NB4 (cell line): ENCODE data around the gene HOATZ.
A peak's percentile ranks its signal among the peaks of the same experiment; 100 is the strongest.

Experiments
- DNase-seq: peaks from one replicate; pipeline ENCODE4 v3.0.0; 2010; ENCODE audit warnings: low read depth
- H3K4me3 ChIP-seq: one replicate; pipeline ENCODE4 v1.5.1; 2011; ENCODE audit warnings: mild to moderate bottlenecking, low read depth, low read length, moderate library complexity
- MYC ChIP-seq: IDR thresholded peaks from 2 replicates; pipeline ENCODE4 v1.6.1; 2011; ENCODE audit warnings: low read depth, low read length
- POLR2A ChIP-seq: IDR thresholded peaks from 2 replicates; pipeline ENCODE4 v1.6.1; 2011; ENCODE audit warnings: mild to moderate bottlenecking; ENCODE audit not compliant: insufficient read length; ENCODE audit errors: extremely low read depth
- TF ChIP-seq, protein P1 (sequence below): IDR thresholded peaks from one replicate; pipeline ENCODE4 v1.5.1; 2012; ENCODE audit warnings: low read depth, low read length
- TF ChIP-seq, protein P2 (sequence below): IDR thresholded peaks from 2 replicates; pipeline ENCODE4 v1.6.1; 2011; ENCODE audit warnings: low read depth, low read length

Gene HOATZ

DNA sequence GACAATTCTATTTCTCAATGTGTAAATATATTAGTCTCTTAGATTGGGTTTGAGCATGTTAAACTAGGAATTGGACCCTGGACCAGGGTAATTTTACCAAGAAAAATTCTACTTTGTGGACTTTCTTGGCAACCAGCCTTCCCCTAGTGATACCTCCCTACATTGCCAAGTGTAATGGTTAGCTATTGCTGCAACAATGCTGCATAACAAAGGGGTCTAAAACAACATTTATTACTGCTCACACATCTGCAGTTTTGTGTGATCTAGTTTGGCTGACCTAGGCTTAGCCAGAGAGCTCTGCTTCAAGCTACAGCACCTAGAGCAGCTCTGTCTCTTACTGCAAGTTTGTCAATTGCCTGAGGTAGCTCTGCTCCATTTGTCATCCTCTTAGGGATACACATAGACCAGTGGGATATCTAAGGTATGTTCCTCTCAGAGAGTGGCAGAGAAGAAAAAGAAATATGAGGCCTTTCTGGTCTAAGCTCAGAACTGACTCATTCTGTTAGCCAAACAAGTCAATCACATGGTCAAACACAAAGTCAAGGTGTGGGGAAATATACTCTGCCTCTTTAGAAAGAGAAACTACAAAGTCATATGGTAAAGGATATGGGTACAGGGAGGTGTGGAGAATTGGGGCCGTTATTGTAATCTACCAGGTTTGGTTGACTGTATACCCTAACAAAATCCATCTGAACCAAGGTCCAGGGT is 24.0 kb downstream of the HOATZ start:
- H3K4me3 ChIP-seq, result no peak overlapping the region
- no peak for DNase-seq
- TF ChIP-seq, protein P1, sequence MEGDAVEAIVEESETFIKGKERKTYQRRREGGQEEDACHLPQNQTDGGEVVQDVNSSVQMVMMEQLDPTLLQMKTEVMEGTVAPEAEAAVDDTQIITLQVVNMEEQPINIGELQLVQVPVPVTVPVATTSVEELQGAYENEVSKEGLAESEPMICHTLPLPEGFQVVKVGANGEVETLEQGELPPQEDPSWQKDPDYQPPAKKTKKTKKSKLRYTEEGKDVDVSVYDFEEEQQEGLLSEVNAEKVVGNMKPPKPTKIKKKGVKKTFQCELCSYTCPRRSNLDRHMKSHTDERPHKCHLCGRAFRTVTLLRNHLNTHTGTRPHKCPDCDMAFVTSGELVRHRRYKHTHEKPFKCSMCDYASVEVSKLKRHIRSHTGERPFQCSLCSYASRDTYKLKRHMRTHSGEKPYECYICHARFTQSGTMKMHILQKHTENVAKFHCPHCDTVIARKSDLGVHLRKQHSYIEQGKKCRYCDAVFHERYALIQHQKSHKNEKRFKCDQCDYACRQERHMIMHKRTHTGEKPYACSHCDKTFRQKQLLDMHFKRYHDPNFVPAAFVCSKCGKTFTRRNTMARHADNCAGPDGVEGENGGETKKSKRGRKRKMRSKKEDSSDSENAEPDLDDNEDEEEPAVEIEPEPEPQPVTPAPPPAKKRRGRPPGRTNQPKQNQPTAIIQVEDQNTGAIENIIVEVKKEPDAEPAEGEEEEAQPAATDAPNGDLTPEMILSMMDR, result no peak
- no peak for TF ChIP-seq MYC
- TF ChIP-seq, protein P2, sequence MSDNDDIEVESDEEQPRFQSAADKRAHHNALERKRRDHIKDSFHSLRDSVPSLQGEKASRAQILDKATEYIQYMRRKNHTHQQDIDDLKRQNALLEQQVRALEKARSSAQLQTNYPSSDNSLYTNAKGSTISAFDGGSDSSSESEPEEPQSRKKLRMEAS, result no peak
- no peak for TF ChIP-seq POLR2A

DNA sequence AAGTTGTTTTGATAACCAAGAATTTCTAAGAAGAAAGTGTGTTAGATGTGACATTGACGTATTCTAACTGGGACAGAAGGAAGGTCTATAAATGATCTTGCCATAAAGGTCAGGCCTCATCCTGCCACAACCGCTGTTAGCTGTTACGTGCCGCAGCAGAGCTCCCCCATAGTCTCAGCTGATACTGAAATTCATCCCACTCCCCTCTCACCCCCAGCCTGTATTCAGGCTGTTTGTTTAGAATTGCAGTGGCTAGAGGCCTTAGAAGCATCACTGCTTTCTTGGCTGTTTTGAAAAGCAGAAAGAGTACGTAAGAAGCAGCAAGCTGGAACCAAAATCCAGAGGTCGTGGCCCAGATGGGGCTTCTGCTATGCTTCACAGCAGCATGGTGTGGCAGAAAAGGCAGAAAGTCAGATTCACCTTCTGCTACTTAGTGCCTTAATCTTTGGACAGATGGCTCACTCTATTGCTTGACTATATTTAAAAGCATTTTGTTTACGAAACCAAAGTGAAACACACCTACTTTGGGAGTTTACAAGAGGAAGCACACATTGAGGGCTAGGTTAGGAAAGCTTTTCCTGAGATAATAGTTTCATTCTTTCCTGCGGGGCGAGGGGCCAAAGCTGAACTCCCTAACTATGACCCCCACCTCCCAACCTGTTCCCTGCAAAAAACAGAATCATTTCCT is 25.0 kb downstream of the HOATZ start:
- DNase-seq, result no peak
- H3K4me3 ChIP-seq, result no peak overlapping the region
- TF ChIP-seq, protein P2, result no peak
- TF ChIP-seq MYC, result no peak
- no peak for TF ChIP-seq POLR2A
- TF ChIP-seq, protein P1, result no peak

DNA sequence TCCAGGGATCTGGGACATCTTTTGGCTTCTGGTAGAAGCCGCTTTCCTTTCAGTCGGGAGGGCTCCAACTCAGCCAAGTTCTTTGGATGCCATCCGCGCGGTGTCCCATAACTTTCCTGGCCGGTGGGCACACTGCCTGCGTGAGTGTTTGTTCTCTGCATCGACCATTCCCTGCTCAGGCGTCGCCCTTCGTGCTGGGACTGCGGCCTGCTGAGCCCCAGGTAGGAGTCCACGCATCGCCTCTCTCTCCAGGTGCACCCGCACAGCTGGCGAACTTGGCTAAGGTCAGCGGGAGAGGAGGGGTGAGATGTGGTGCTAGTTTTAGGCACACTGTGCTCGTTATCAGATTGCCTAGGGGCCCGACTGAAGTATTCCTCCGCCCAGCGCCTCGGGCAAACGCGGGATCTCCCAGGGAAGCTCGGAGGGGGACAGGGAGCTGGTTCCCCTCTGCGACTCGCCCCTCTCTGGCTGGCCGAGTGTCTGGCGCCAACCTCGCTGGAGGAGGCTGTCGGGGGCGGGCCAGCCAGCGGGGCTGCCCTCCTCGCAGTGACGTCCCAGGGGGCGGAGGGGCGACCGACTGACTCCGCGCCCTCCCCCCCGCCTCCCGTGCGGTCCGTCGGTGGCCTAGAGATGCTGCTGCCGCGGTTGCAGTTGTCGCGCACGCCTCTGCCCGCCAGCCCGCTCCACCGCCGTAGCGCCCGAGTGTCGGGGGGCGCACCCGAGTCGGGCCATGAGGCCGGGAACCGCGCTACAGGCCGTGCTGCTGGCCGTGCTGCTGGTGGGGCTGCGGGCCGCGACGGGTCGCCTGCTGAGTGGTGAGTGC is 25.7 kb downstream of the HOATZ start, which contains the start of gene LAYN:
Gene LAYN, plus strand, starts transcription at position 607 of the 823 bp plus-strand sequence. Its CDS starts 124 bp downstream, at position 731.
- no peak for DNase-seq

DNA sequence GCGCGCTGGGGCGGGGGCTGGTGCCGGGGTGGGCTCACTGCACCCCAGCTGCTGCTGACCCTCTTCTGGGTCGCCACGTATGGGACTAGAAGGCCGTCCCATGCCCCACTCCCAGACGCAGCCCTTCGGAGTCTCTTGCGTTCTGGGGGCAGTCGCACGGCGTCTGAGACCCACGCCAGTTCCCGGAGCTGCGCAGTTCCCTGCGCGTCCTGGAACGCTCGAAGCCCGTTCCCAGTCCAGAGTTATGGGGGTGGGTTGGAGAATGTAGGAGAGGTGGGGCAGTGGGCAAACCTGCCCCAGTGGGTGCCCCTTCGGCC is 26.3 kb downstream of the HOATZ start:
- TF ChIP-seq POLR2A (no peak), MYC (no peak)
- TF ChIP-seq, protein P2, result no peak
- TF ChIP-seq, protein P1, result no peak
- no peak for DNase-seq
- no peak overlapping the region for H3K4me3 ChIP-seq

More for the DNA sequence above, 25.7 kb downstream of the HOATZ start, which contains the start of gene LAYN:
- TF ChIP-seq, protein P2, result no peak
- TF ChIP-seq MYC, result no peak
- no peak for TF ChIP-seq POLR2A
- TF ChIP-seq, protein P1, result no peak
- H3K4me3 ChIP-seq, result no peak within 1 kb of the TSS

DNA sequence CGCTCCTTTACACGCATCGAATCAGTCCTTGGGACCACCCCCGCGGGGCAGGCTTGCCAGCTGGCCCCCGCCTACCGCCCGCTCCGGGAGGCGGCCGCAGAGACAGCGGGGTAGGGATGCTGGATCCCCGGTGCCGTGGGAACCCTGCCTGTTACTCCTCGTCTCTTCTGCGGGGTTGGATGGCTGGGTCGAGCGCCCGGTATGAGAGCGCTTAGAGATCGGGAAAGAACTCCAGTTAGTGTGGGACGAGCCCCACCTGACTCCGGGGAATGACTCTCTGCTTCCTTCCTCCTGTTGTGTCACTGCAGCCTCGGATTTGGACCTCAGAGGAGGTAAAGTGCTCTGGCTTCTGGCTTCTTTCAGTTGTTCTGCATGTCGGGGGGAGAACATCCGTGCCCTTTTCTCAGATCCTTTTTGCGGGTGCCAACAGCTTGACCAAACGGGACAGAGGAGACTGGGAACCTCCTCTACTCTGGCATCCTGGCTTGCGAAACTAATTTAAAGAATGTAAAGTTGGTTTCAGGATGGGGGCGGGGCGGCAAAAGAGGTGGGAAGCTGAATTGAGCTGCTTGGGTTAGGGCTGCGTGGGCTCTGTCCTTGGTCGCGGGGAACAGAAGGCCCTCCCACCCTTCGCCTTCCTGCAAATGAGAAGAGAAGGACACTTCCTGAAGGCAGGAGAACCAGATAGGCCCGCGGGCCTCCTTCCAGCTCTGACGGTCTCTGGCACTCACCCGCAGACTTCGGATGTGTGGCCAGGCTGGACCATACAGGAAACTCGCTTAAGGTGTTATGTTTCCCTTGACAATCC is 26.9 kb downstream of the HOATZ start:
- TF ChIP-seq, protein P1, result no peak
- TF ChIP-seq, protein P2, result no peak
- TF ChIP-seq MYC (no peak), POLR2A (no peak)
- H3K4me3 ChIP-seq, result no peak overlapping the region

More for the DNA sequence above, 26.9 kb downstream of the HOATZ start:
- DNase-seq, result peak; percentile 47
